CD4-positive, alpha-beta T cell treated with Interleukin-4 for 4 hours (primary cell): ENCODE data around the gene PCDHB15.

Source experiments
- DNase-seq: peaks from one replicate; pipeline ENCODE4 v3.0.0-alpha.2; 2020

The PCDHB15 gene

GRCh38 chr5:141250576-141250975 lies 5.4 kb downstream of the PCDHB15 start:
- no peak for DNase-seq

- DNase-seq: no peak
These were observed 13.3 kb downstream of the PCDHB15 start for GRCh38 chr5:141258464-141258863.

GRCh38 chr5:141258948-141259347 lies 13.8 kb downstream of the PCDHB15 start:
- no peak for DNase-seq

- DNase-seq: no peak
These were observed 15.5 kb downstream of the PCDHB15 start for GRCh38 chr5:141260458-141261237.

- DNase-seq: no peak
These were observed 16.0 kb downstream of the PCDHB15 start for GRCh38 chr5:141261238-141261546.

DNA sequence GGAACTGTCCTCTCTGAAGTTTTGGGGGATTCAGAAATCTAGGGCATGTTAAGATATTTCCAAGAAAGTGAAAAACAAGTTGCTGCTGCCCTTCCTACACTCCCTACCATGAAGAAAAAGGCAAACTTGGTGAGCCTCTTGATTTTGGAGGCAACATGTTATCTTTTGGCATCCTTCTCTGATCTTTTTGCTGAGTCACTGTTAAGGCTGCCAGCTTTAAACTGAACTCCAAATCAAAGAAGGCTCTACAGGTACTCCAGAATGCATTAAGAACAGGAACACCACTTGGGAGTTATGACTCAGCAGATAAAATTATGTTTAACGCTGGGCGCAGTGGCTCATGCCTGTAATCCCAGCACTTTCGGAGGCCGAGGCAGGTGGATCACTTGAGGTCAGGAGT lies 24.0 kb downstream of the PCDHB15 start:
- no peak for DNase-seq

GRCh38 chr5:141272906-141273305 lies 27.7 kb downstream of the PCDHB15 start:
- no peak for DNase-seq

DNA sequence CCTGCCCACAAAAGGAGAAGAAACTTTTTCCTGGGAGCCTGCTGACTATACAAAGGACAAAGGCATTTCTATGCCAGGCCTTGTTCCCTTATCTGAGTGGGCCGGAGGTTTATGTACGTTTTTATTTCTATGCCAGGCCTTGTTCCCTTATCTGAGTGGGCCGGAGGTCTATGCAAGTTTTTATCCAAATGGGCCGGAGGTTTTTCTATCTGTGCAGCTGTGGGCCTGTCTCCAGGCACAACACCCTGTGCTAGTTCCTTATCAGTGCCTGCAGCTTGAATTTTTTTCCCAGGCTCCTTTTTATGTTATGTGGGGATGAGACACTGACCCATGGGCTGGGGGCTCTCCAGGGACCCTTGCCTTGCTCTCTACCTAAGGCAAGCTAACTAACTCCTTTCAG lies 53.2 kb downstream of the PCDHB15 start:
- DNase-seq: no peak
